Activated effector memory CD4-positive, alpha-beta T cell treated with Interleukin-2 at 50 U/mL for 16 hours (primary cell): Measurements from ENCODE around the gene ADK.
"Not testable (repeated sequence)": the region's sequence is repeated elsewhere in the genome, so short reads cannot be mapped to it uniquely, and the experiment has no call there.

Experiments used
- DNase-seq: peaks from one replicate; pipeline ENCODE4 v3.0.0-alpha.2; 2020

Gene ADK

GRCh38 chr10:74433595-74433956 is 282.6 kb downstream of the ADK start:
- DNase-seq, result no peak

- DNase-seq, result no peak
Measured at GRCh38 chr10:74433993-74434392, 283.0 kb downstream of the ADK start.

- DNase-seq, result no peak
Measured at GRCh38 chr10:74434547-74434946, 283.5 kb downstream of the ADK start.

GRCh38 chr10:74436523-74437170 is 285.6 kb downstream of the ADK start:
- no peak for DNase-seq

GRCh38 chr10:74437822-74438221 is 286.8 kb downstream of the ADK start:
- DNase-seq, result no peak

GRCh38 chr10:74439213-74439612 is 288.2 kb downstream of the ADK start:
- no peak for DNase-seq

- no peak for DNase-seq
Measured at GRCh38 chr10:74445493-74445892, 294.5 kb downstream of the ADK start.

- DNase-seq, result no peak
Measured at GRCh38 chr10:74450602-74451001, 299.6 kb downstream of the ADK start.

- DNase-seq, result no peak
Measured at GRCh38 chr10:74451127-74451829, 300.3 kb downstream of the ADK start.

- no peak for DNase-seq
Measured at GRCh38 chr10:74453169-74453568, 302.1 kb downstream of the ADK start.

GRCh38 chr10:74457478-74457877 is 306.5 kb downstream of the ADK start:
- DNase-seq, result not testable (repeated sequence)

GRCh38 chr10:74460812-74461211 is 309.8 kb downstream of the ADK start:
- DNase-seq, result no peak

GRCh38 chr10:74474022-74474713 is 323.1 kb downstream of the ADK start:
- DNase-seq, result no peak

GRCh38 chr10:74476162-74476706 is 325.2 kb downstream of the ADK start:
- DNase-seq, result not testable (repeated sequence)

GRCh38 chr10:74480778-74481177 is 329.8 kb downstream of the ADK start:
- no peak for DNase-seq

- DNase-seq, result no peak
Measured at GRCh38 chr10:74483356-74483755, 332.3 kb downstream of the ADK start.

GRCh38 chr10:74485283-74485682 is 334.3 kb downstream of the ADK start:
- no peak for DNase-seq

GRCh38 chr10:74486659-74487058 is 335.6 kb downstream of the ADK start:
- DNase-seq, result no peak

GRCh38 chr10:74488907-74489306 is 337.9 kb downstream of the ADK start:
- DNase-seq, result no peak

- DNase-seq, result no peak
Measured at GRCh38 chr10:74490551-74490950, 339.5 kb downstream of the ADK start.

GRCh38 chr10:74491014-74491413 is 340.0 kb downstream of the ADK start:
- DNase-seq, result no peak

GRCh38 chr10:74496276-74496675 is 345.3 kb downstream of the ADK start:
- DNase-seq, result not testable (repeated sequence)

- DNase-seq, result not testable (repeated sequence)
Measured at GRCh38 chr10:74498664-74499063, 347.6 kb downstream of the ADK start.
